ENCODE results near the gene AHDC1.

Gene AHDC1

DNA sequence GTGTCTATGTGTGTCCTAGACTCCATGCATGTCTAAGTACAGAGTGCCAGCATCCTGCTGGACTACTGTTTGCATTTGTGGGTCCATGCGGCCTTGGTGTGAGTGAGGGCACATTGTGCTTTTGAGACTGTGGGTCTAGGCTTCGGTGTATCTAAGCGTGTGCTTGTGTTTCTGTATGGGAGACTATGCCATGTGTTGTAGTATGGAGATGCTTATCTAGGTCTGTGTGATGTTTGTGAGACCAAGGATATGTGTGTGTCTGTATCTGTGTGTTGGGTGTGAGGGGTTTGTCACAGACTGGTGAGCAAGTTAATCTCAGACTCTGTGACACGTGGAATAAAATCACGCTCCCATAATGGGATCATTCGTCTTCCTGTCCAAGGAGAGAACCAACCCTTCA is 14.5 kb downstream of the AHDC1 start:
- no peak overlapping the region for H2AFZ ChIP-seq (ENCODE audit: low read depth)
- no peak overlapping the region for H3K27ac ChIP-seq
- no peaks in the 10 kb centered on the region for H3K4me1 ChIP-seq (ENCODE audit: low read depth, poor library complexity, severe bottlenecking)
- H4K20me1 ChIP-seq (ENCODE audit: insufficient read depth) = no peaks in the 10 kb centered on the region
- H3K4me2 ChIP-seq = no peak overlapping the region
- H3K79me2 ChIP-seq (ENCODE audit: insufficient read depth, low read depth) = no peaks in the 10 kb centered on the region
- no peaks in the 10 kb centered on the region for H3K36me3 ChIP-seq (ENCODE audit: insufficient read depth)
- no peaks in the 10 kb centered on the region for H3K27me3 ChIP-seq (ENCODE audit: insufficient read depth, low read depth)
- H3K4me3 ChIP-seq (IDR thresholded peaks at IDR 0.05; ENCODE audit: insufficient read depth, low read depth, low read length) = no peak overlapping the region
- TF ChIP-seq, protein P1, sequence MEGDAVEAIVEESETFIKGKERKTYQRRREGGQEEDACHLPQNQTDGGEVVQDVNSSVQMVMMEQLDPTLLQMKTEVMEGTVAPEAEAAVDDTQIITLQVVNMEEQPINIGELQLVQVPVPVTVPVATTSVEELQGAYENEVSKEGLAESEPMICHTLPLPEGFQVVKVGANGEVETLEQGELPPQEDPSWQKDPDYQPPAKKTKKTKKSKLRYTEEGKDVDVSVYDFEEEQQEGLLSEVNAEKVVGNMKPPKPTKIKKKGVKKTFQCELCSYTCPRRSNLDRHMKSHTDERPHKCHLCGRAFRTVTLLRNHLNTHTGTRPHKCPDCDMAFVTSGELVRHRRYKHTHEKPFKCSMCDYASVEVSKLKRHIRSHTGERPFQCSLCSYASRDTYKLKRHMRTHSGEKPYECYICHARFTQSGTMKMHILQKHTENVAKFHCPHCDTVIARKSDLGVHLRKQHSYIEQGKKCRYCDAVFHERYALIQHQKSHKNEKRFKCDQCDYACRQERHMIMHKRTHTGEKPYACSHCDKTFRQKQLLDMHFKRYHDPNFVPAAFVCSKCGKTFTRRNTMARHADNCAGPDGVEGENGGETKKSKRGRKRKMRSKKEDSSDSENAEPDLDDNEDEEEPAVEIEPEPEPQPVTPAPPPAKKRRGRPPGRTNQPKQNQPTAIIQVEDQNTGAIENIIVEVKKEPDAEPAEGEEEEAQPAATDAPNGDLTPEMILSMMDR (conservative IDR thresholded peaks at IDR 0.05; ENCODE audit: low read depth, low read length) = no peak
- no peak overlapping the region for H3K9ac ChIP-seq

DNA sequence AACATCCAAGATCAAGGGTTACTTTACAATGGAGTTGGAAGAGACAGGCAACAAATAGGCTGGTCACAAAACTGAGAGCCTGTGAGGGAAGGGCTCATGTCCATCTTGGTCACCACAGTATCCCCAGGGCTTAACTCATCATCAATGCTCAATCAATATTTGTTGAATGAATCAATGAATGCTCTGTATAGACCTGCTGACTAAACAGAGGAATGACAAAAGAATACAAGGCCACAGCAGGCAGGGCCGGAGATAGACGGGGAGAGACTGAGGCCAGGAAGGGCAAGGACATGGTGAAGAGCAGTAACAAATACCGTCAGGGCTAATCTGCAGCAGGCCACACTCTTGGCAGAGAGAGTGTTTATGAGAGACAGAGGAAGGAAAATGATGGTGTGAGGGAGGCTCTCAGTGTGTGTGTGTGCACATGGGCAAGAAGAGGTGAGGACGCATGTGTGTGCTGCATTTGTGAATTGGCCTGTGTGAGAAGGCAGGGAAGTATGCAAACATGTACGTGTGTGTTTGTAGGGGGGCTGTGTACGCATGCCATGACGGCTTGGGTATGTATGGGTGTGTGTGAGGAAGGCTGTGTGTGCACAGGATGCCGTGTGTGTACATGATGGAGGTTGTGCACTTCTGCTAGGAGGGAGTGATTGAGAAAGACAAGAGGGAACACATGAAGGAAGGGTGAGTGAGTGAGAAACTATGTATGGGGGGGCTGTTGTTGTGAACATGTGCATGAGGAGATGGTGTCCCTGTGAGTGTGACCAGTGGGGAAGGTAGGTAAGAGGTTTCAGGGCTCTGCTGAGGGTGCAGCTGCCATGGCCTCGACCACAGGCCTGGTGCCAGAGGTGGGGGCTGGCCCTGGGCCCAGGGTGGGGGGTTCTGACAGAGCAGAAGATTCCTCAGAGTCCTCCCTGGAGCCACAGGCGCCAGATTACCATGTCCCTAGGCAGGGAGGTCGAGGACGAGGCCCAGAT is 15.4 kb downstream of the AHDC1 start:
- TF ChIP-seq, protein P1 (conservative IDR thresholded peaks at IDR 0.05; ENCODE audit: low read depth, low read length) = no peak
- Histone ChIP-seq H3K4me1 (ENCODE audit: low read depth, poor library complexity, severe bottlenecking) (no peaks in the 10 kb centered on the region), H3K27ac (no peak overlapping the region), H3K9ac (no peak overlapping the region), H4K20me1 (ENCODE audit: insufficient read depth) (no peaks in the 10 kb centered on the region), H3K79me2 (ENCODE audit: insufficient read depth, low read depth) (no peaks in the 10 kb centered on the region), H3K27me3 (ENCODE audit: insufficient read depth, low read depth) (no peaks in the 10 kb centered on the region), H2AFZ (ENCODE audit: low read depth) (no peak overlapping the region), H3K4me2 (no peak overlapping the region), H3K4me3 (IDR thresholded peaks at IDR 0.05; ENCODE audit: insufficient read depth, low read depth, low read length) (no peak overlapping the region), H3K36me3 (ENCODE audit: insufficient read depth) (no peaks in the 10 kb centered on the region)

DNA sequence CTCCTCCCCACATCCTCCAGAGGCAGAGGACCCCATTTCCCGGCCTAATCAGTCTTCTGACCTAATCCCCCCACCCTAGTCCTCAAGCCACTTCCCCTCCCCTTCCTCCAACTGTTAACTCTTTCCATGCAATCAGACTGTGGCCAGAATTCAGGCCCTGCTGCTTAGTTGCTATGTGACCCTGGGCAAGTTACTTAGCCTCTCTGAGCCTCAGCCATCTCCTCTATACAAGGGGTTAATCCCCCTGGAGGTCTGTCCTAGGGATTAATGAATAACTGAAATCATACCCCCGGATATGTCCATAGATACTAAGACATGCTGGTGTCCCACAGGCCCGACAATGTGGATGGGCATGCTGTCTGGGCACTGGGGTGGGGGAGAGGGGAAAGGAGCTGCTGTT is 18.3 kb downstream of the AHDC1 start:
- Histone ChIP-seq H3K36me3 (ENCODE audit: insufficient read depth) (no peaks in the 10 kb centered on the region), H3K27ac (no peak overlapping the region), H4K20me1 (ENCODE audit: insufficient read depth) (no peaks in the 10 kb centered on the region)

DNA sequence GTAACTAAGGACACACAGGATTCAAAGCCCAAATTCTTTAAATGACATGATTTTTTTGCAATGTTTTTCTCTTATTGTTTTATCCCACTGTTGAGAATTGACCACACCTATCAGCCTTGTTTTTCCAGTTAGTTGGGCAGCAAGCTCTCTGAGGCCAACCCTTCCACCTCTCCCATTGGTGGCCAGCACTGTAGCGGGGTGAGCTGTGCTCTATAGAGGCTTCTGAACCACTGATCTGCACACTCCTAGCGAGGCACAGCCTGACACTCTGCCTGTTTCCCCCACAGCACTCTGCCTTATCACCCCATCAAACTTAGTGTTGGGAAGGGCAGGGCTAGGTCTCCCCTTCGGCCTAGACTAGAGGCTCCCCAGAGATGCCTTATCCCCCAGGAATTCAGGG is 19.5 kb downstream of the AHDC1 start:
- no peak overlapping the region for H3K27ac ChIP-seq
- H3K79me2 ChIP-seq (ENCODE audit: insufficient read depth, low read depth) = no peaks in the 10 kb centered on the region
- no peaks in the 10 kb centered on the region for H3K4me1 ChIP-seq (ENCODE audit: low read depth, poor library complexity, severe bottlenecking)
- TF ChIP-seq, protein P1 (conservative IDR thresholded peaks at IDR 0.05; ENCODE audit: low read depth, low read length) = no peak
- no peak overlapping the region for H3K9ac ChIP-seq
- no peaks in the 10 kb centered on the region for H4K20me1 ChIP-seq (ENCODE audit: insufficient read depth)
- H3K4me3 ChIP-seq (IDR thresholded peaks at IDR 0.05; ENCODE audit: insufficient read depth, low read depth, low read length) = no peak overlapping the region
- no peaks in the 10 kb centered on the region for H3K36me3 ChIP-seq (ENCODE audit: insufficient read depth)
- no peaks in the 10 kb centered on the region for H3K27me3 ChIP-seq (ENCODE audit: insufficient read depth, low read depth)
- no peak overlapping the region for H2AFZ ChIP-seq (ENCODE audit: low read depth)
- no peak overlapping the region for H3K4me2 ChIP-seq

More for the DNA sequence above, 18.3 kb downstream of the AHDC1 start:
- Histone ChIP-seq H3K9ac (no peak overlapping the region), H2AFZ (ENCODE audit: low read depth) (no peak overlapping the region), H3K27me3 (ENCODE audit: insufficient read depth, low read depth) (no peaks in the 10 kb centered on the region), H3K4me1 (ENCODE audit: low read depth, poor library complexity, severe bottlenecking) (no peaks in the 10 kb centered on the region), H3K79me2 (ENCODE audit: insufficient read depth, low read depth) (no peaks in the 10 kb centered on the region), H3K4me3 (IDR thresholded peaks at IDR 0.05; ENCODE audit: insufficient read depth, low read depth, low read length) (no peak overlapping the region), H3K4me2 (no peak overlapping the region)
- TF ChIP-seq, protein P1 (conservative IDR thresholded peaks at IDR 0.05; ENCODE audit: low read depth, low read length) = no peak

Measured in KMS-11 (cell line).